B cell (primary cell): ENCODE results near the gene RIN3. TPM values are rescaled to one million over a fixed set of nuclear protein-coding genes. Genes with fewer than 3 reads are reported as not detected.

Source experiments
- ATAC-seq: fragments of 200-7000 bp; cut with Tn5 transposase; one replicate; pipeline ENCODE4 v1.10.0; 2021; ENCODE audit warnings: low read depth, mild to moderate bottlenecking, moderate number of reproducible peaks, moderate library complexity
- CTCF ChIA-PET: fragments of 350-600 bp; sonication (Branson Sonifier 250); formaldehyde crosslinking; loops from one replicate; lab custom pipeline; 2021; ENCODE audit warnings: antibody characterized with exemption, inconsistent platforms; lab: Charles Lee
- POLR2A ChIA-PET: fragments of 350-600 bp; sonication (Branson Sonifier 250); formaldehyde crosslinking; loops from one replicate; lab custom pipeline; 2021; ENCODE audit warnings: antibody characterized with exemption; lab: Charles Lee
- DNase-seq: peaks from one replicate; pipeline ENCODE4 v3.0.0; 2013
- H2AFZ ChIP-seq: 2 replicates; pipeline ENCODE4 v1.6.1; 2012; ENCODE audit warnings: mild to moderate bottlenecking, low read depth, low read length; ENCODE audit not compliant: insufficient read depth, poor library complexity, severe bottlenecking
- H3K27ac ChIP-seq, 2 donors: 1 replicate in 1 of 2; 2 replicates in 1 of 2; pipeline ENCODE4 v1.5.1; 2012 to 2013; ENCODE audit warnings: low read length in 2 of 2, mild to moderate bottlenecking in 2 of 2, moderate library complexity in 1 of 2
- H3K27me3 ChIP-seq, 4 experiments: fragments of 200-600 bp in 1 of 4; sonication (generic) in 1 of 4; replicated peaks in 1 of 4; 1 replicate in 2 of 4; 2 replicates in 2 of 4; pipeline versions ENCODE4 v1.6.1 to v1.7.0; 2013 to 2016; ENCODE audit warnings: low read length in 3 of 4, mild to moderate bottlenecking in 2 of 4, mixed read lengths in 1 of 4, moderate library complexity in 1 of 4; ENCODE audit not compliant: insufficient read depth in 4 of 4, control insufficient read depth in 3 of 4; ENCODE audit errors: control extremely low read depth in 1 of 4
- H3K36me3 ChIP-seq, 2 experiments: replicated peaks in 1 of 2; 1 replicate in 1 of 2; 2 replicates in 1 of 2; pipeline versions ENCODE4 v1.6.1 to v1.7.1; 2013; ENCODE audit warnings: low read length in 1 of 2; ENCODE audit not compliant: insufficient read depth in 2 of 2, control insufficient read depth in 1 of 2; ENCODE audit errors: control extremely low read depth in 1 of 2, extremely low read depth in 1 of 2
- H3K4me1 ChIP-seq, 2 donors: fragments of 200-600 bp in 1 of 2; sonication (generic) in 1 of 2; 1 replicate in 1 of 2; 2 replicates in 1 of 2; pipeline versions ENCODE4 v1.5.1 to v1.6.1; 2013 to 2017; ENCODE audit warnings: low read length in 2 of 2; ENCODE audit not compliant: control insufficient read depth in 2 of 2, insufficient read depth in 2 of 2
- H3K4me2 ChIP-seq: replicated peaks from 2 replicates; pipeline ENCODE3; 2012; ENCODE audit warnings: mild to moderate bottlenecking, low read depth, low read length; ENCODE audit not compliant: poor library complexity, severe bottlenecking
- H3K4me3 ChIP-seq, 5 experiments: fragments of 200-600 bp in 1 of 5; sonication (generic) in 1 of 5; 1 replicate in 3 of 5; 2 replicates in 2 of 5; pipeline versions ENCODE4 v1.5.1 to v1.7.0; 2011 to 2016; ENCODE audit warnings: low read length in 4 of 5, mild to moderate bottlenecking in 4 of 5, low read depth in 2 of 5, control low read depth in 1 of 5, moderate library complexity in 1 of 5; ENCODE audit not compliant: insufficient read depth in 1 of 5; ENCODE audit errors: control extremely low read depth in 1 of 5, extremely low read depth in 1 of 5
- H3K79me2 ChIP-seq: fragments of 200-600 bp; sonication (generic); one replicate; pipeline ENCODE4 v1.6.0; 2016; ENCODE audit warnings: low read length; ENCODE audit not compliant: control insufficient read depth, insufficient read depth
- H3K9ac ChIP-seq: fragments of 200-600 bp; sonication (generic); 2 replicates; pipeline ENCODE4 v1.6.1; 2017; ENCODE audit warnings: mild to moderate bottlenecking, low read length, moderate library complexity
- H3K9me3 ChIP-seq, 3 donors: one replicate each; pipeline versions ENCODE4 v1.6.1 to v1.7.1; 2013; ENCODE audit warnings: low read length in 2 of 3; ENCODE audit not compliant: control insufficient read depth in 2 of 3, insufficient read depth in 1 of 3; ENCODE audit errors: control extremely low read depth in 1 of 3
- H4K20me1 ChIP-seq: 2 replicates; pipeline ENCODE4 v1.6.0; 2012; ENCODE audit warnings: mild to moderate bottlenecking, low read length; ENCODE audit not compliant: insufficient read depth, control insufficient read depth, poor library complexity, severe bottlenecking
- H3K27ac Mint-ChIP-seq: one replicate; pipeline ENCODE4 v1.8.0; 2021; ENCODE audit warnings: mixed read lengths
- H3K27me3 Mint-ChIP-seq: one replicate; pipeline ENCODE4 v1.8.0; 2021; ENCODE audit warnings: mixed read lengths
- H3K4me1 Mint-ChIP-seq: one replicate; pipeline ENCODE4 v1.8.0; 2021; ENCODE audit warnings: mixed read lengths
- H3K4me3 Mint-ChIP-seq: one replicate; pipeline ENCODE4 v1.8.0; 2021; ENCODE audit warnings: mixed read lengths
- H3K9me3 Mint-ChIP-seq: one replicate; pipeline ENCODE4 v1.8.0; 2022; ENCODE audit warnings: mixed read lengths; ENCODE audit not compliant: insufficient read depth
- EZH2 ChIP-seq: IDR thresholded peaks from 2 replicates; pipeline ENCODE4 v1.6.1; 2012; ENCODE audit warnings: borderline replicate concordance, low read depth, mild to moderate bottlenecking, moderate library complexity, low read length; ENCODE audit not compliant: insufficient read depth, poor library complexity, severe bottlenecking
- WGBS: methylation state at CpG from one replicate; pipeline ENCODE4 v1.1.5; 2013; ENCODE audit warnings: missing lambda C conversion rate; ENCODE audit not compliant: insufficient coverage; 5-methylcytosine and 5-hydroxymethylcytosine counted together
- intact Hi-C: fragments of 100-400 bp; cut with micrococcal nuclease; formaldehyde crosslinking; loops from one replicate; pipeline ENCODE4 v1.10.0; 2022
- polyA plus RNA-seq: library from polyadenylated mRNA; depleted of rRNA; stranded (reverse); fragments of >200 nt; gene quantifications from 2 replicates; pipeline ENCODE4 v1.2.3, GENCODE V29; 2012
- total RNA-seq, 2 donors: library from RNA; stranded (reverse); fragments of 120-200 nt in 1 of 2; gene quantifications; 1 replicate in 1 of 2; 2 replicates in 1 of 2; pipeline versions ENCODE4 v1.2.3 to v1.2.4, GENCODE V29; 2013 to 2022
- TF ChIP-seq, protein P1 (sequence below): fragments of 200-600 bp; IDR thresholded peaks from one replicate; pipeline ENCODE4 v1.8.0; 2022; ENCODE audit warnings: antibody characterized with exemption, mild to moderate bottlenecking

Gene RIN3
- total and polyA plus RNA-seq, 2 donors (not counting 1 experiment from before 2014, with no cell fraction given) = 62.1 to 123 TPM

DNA sequence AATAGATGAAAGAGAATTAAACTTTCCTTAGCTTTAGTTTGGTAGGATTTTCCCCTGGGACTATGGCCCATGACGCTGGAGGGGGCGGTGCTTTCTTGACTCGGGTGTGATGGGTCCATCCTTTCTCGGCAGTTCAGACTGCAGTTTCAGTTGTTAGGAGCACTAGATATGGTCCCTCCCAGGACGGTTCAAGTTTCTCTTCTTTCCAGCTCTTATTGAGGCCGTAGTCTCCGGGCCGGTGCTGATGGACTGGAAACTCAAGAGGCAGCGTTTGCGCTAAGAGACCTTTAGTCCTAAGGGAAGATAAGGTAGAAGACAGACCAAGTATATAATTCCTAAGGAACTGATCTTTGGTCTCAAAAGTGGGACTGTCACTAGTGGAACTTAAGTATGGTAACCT is 111.2 kb downstream of the RIN3 start:
- H3K27ac ChIP-seq = no peak overlapping the region
- no peaks in the 10 kb centered on the region for H3K27me3 Mint-ChIP-seq
- H3K36me3 ChIP-seq = peaks cover 0 to 9% of the 10 kb centered on the region in 2 experiments
- no peak overlapping the region for H3K27ac Mint-ChIP-seq
- no peaks in the 10 kb centered on the region for H3K79me2 ChIP-seq
- no peak overlapping the region for H3K4me2 ChIP-seq
- no peaks in the 10 kb centered on the region for H4K20me1 ChIP-seq
- no peak overlapping the region for H2AFZ ChIP-seq
- no peaks in the 10 kb centered on the region for H3K4me1 ChIP-seq
- no peaks in the 10 kb centered on the region for H3K27me3 ChIP-seq
- WGBS = 98% methylated on average over 4 of the region's 10 CpGs
- ChIA-PET CTCF (interaction anchor here (1.4 kb wide), 1 partner anchor 74 kb away, joined by 3 read pairs; no protein-coding TSS in a partner anchor), POLR2A (no interaction called here)
- intact Hi-C loops = no loop called here
- H3K9ac ChIP-seq = no peak overlapping the region
- no peak for TF ChIP-seq EZH2
- TF ChIP-seq, protein P1, sequence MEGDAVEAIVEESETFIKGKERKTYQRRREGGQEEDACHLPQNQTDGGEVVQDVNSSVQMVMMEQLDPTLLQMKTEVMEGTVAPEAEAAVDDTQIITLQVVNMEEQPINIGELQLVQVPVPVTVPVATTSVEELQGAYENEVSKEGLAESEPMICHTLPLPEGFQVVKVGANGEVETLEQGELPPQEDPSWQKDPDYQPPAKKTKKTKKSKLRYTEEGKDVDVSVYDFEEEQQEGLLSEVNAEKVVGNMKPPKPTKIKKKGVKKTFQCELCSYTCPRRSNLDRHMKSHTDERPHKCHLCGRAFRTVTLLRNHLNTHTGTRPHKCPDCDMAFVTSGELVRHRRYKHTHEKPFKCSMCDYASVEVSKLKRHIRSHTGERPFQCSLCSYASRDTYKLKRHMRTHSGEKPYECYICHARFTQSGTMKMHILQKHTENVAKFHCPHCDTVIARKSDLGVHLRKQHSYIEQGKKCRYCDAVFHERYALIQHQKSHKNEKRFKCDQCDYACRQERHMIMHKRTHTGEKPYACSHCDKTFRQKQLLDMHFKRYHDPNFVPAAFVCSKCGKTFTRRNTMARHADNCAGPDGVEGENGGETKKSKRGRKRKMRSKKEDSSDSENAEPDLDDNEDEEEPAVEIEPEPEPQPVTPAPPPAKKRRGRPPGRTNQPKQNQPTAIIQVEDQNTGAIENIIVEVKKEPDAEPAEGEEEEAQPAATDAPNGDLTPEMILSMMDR = no peak
- H3K4me3 ChIP-seq = no peak overlapping the region
- peaks cover 24% of the 10 kb centered on the region for H3K9me3 Mint-ChIP-seq
- no peak overlapping the region for H3K4me3 Mint-ChIP-seq
- ATAC-seq (no peak), DNase-seq (no peak)
- H3K9me3 ChIP-seq = peaks cover 1 to 36% (median 36%) of the 10 kb centered on the region in 3 donors
- peaks cover 3% of the 10 kb centered on the region for H3K4me1 Mint-ChIP-seq

DNA sequence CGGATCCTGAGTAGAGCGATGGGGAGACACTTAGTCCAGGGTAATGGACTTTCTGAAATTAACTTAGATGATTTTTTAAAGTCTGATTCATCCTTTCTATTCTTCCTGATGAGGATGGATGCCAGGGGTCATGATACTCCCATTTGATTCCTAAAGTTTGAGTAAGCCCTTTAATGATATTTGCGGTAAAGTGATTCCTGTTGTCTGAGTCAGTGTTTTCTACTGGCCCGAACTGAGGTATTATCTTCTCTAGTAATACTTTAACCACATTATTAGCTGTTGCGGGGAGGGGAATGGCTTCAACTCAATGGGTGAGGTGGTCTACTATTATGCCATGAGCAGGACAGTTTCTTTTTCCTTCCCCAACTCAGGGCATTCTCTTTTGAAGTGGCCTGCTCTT is 111.6 kb downstream of the RIN3 start:
- WGBS = 100% methylated on average over 1 of the region's 5 CpGs
- H3K27ac Mint-ChIP-seq = no peak overlapping the region
- H3K4me3 Mint-ChIP-seq = no peak overlapping the region
- no peak for TF ChIP-seq EZH2
- TF ChIP-seq, protein P1 = no peak
- no peak overlapping the region for H3K9ac ChIP-seq
- no peaks in the 10 kb centered on the region for H3K79me2 ChIP-seq
- no peaks in the 10 kb centered on the region for H3K4me1 ChIP-seq
- peaks cover 3% of the 10 kb centered on the region for H3K4me1 Mint-ChIP-seq
- H3K4me2 ChIP-seq = no peak overlapping the region
- H3K36me3 ChIP-seq = peaks cover 0 to 9% of the 10 kb centered on the region in 2 experiments
- peaks cover 24% of the 10 kb centered on the region for H3K9me3 Mint-ChIP-seq
- ChIA-PET POLR2A (no interaction called here), CTCF (interaction anchor here (1.4 kb wide), 1 partner anchor 75 kb away, joined by 3 read pairs; no protein-coding TSS in a partner anchor)
- no peaks in the 10 kb centered on the region for H3K27me3 Mint-ChIP-seq
- no peak overlapping the region for H3K27ac ChIP-seq
- H3K9me3 ChIP-seq = peaks cover 1 to 36% (median 36%) of the 10 kb centered on the region in 3 donors
- no peaks in the 10 kb centered on the region for H3K27me3 ChIP-seq
- DNase-seq = no peak
- no peak overlapping the region for H2AFZ ChIP-seq
- H3K4me3 ChIP-seq = no peak overlapping the region
- intact Hi-C loops = no loop called here
- no peaks in the 10 kb centered on the region for H4K20me1 ChIP-seq
- no peak for ATAC-seq
